Stimulated activated CD8-positive, alpha-beta memory T cell treated with anti-CD3 and anti-CD28 coated beads, Interleukin-4, amount 100 ng/mL, for 24 hours (primary cell): ENCODE data around the gene NHLH2.

Experiments used
- DNase-seq: peaks from one replicate; pipeline ENCODE4 v3.0.0-alpha.2; 2020; ENCODE audit warnings: low read depth

Gene NHLH2

DNA sequence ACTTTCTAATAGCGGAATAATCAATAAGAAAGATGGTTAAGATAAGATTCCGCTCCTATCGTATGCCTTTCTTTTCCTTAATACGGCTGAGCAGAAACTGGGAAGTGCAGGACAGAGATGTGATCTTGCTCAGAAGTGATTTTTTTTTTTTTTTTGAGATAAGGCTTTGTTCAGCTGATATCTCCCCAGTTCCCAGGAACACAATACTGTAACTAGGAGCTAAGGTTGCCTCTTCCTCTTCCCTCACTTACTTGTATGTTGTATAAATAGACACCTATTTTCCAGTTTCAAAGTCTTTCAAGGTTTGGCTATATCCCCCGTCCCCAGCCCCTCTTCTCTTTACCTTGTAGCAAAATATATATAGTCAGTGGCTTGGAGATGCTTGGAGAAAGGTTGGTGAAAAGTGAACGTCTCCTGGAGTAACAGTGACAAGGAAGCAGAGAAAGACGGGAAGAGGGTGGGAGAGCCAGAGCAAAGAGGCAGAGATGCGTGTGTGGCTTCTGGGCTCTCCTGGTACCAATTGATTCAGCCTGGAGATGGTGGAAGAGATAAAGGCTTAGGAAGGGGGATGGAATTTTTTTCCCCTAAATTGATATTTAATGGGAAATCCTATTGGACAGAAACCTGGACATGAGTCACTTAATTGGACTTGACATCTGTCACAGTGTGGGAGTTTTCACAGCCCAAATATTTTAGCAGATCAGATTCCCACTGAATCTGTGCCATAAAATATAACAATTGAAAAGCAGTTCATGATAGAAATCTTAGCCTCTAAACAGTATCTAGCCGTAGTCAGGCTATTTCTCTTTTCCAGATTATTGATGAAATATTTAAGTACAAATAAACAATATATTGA lies at the start of gene NHLH2:
Gene NHLH2 (minus strand): TSS at position 522 of the 856 bp plus-strand sequence. CDS start 2,754 bp downstream, outside the sequence.
- DNase-seq, result no peak

DNA sequence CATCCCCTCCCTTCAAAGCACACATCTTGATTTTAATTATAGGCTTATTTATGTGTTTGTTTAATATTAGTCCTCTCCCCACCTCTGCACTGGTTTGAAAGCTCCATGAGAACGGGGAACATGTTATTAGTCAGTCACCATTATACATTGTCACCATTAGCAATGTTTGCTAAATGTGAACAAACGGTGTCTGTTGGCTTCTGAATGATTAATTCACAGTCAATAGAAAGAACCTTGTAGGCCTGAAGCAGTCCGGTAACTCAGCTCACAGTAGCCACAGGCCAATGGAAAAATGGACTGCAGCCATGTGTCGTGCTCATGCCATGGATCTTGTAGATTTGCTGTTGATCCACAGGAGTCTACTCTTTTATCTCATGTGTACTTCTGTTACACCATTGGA lies 49.7 kb upstream of the NHLH2 start:
- DNase-seq, result no peak

DNA sequence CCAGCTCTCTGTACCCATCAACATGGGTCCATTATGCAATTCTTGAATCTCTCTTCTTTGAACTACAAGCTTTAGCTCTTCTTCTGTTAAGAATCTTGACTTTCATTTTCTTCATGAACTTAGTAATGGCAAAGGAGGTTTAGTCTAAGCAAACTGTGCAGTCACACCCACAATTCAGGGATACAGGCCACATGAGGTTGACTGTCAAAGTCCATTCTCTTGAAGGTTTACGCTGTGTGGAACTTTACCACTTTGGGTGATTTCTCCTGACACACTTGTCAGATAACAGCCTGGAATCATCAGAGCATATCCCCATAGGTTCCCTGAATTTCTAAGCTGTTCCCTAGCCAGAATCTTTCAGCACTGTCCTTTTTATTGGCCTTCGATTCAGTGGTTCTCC lies 48.0 kb upstream of the NHLH2 start:
- DNase-seq, result no peak

DNA sequence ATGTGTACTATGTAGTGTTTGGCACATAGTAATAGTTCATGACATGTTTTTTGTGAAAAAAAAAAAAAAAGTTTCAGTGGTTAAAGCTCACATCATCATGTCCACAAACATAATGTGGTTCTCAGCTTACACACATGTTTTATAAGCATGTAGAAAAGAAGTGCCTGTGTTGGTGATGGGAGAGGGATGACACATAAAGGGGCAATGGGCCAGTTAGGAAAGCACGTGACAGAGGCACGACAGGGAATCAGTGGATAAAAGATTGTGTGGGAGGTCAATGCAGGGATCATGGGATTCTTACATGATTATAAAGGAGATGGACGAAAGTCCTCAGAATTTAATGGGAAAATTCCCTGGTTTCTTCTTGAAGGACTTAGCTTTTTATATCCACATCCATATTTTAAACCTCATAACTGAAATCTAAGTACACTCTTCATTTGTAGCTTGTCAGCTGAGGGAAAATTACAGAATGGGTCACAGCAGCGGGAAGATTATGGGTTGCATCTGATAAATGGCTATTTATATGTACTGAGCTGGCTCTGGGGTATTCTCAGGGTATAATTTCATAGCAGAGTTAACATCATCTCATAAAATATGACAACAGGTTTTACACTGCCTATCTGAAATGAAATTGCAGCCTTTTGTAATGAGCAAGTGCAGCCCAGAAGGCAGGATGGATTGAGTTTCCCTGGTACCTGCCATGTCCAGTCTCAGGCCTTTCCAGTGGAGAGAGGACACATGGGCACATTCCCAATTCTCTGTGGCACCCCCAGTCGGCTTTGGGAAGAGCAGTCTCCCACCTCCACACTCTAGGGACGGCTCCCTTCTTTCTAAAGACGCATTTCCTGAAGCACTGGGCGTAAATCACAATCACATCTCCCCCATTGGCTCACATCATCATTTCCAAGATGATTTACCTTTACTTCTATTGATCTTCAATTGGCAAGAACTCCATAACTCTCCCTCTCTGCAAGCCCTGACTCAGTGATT lies 42.3 kb upstream of the NHLH2 start:
- no peak for DNase-seq

DNA sequence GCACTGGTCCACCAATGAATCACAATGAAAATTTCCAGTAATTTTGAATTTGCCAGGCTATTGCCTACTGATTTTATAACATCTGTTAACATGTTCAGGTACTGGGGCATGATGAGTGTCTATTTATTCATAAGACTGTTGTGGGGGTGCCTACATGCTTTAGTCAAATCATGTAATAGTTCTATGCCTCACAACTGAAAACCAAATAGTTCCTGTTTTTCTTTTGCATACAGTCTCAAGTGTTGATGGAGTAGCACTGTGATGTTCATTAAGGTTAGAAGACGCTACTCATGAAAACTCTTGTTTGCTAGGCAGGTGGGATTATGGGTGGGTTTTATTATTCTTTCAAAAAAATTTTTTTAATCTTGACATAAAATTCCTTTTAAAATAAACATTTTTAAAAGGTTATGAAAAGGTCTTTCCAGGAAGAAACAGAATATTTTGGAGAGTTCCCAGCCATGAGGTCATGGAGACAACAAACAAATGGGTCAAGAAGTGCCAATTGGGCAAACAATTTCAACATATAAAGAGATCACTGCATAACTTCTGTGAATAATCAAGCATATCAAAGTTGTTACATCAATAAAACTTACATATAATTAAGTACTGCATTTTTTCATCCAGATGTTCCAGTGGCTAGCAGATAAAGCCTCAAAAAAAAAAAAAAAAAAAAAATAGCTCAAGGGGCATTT lies 40.2 kb upstream of the NHLH2 start:
- DNase-seq, result no peak

DNA sequence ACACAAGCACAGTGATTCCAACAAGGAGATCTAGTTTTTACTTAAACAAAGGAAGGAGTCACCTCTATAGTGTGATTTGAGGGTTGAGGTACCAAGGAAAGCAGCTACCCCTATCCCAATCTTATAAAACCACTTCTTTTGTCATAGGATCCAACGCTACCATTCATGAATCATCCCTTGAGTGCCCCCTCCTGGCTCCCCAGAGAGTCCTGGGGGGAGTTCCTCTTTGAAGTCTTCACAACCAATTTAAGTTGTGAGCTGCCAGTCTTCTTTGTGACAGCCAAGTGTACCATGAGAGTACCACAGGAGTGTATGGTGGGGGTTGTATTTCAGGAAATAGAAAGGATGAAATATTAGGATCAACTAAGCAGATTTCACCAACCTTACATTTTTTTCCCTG lies 39.1 kb upstream of the NHLH2 start:
- DNase-seq, result no peak

DNA sequence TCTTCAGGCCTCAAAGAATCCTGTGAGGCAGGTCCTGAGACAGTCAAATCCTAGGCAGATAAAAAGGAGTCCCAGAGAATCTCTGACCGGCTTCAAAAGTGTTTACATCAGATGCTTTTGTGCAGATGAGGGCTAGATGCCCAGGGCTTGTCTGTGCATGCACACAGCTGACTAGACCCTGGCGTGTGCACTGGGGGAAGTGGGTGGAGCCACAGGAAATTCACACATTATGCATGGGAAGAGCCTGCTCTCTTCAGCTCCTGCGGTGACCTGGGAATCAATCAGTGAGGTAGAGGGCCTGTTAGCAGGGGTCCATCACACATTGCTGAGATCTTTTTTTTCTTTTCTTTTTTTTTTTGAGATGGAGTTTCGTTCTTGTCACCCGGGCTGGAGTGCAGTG lies 36.6 kb upstream of the NHLH2 start:
- DNase-seq, result no peak

DNA sequence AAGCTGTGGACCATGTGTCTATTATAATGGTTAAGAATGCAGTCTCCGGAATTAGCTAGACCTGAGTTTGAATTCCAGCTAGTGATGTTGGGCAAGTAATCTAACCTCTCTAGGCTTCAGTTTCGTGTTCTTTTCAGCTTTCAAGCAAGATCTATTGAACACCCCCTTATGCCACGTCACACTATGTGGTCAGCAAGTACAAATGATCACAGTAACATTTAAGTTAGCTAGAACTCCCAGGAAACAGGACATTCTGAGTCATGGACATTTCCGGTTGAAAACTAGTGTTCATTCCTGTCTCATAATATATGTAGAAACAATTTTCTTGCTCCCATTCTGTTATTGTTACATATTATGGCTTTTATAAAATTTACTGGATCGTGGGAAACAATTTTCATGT lies 34.0 kb upstream of the NHLH2 start:
- DNase-seq, result no peak

DNA sequence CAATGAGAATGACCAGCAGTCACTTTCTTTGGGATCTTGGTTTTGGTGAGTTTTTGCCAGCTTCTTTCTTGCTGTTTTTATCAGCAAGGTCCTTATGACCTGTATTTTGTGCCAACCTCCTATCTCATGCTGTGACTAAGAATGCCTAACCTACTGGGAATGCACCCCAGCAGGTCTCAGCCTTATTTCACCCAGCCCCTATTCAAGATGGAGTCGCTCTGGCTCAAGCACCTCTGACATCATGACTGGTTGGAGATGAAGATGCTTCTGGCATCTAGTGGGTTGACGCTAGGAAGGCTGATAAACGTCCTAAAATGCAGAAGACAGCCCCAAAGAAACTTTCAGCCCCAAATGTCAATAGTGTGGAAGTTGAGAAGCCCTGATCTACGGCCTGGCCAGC lies 33.6 kb upstream of the NHLH2 start:
- DNase-seq, result no peak

DNA sequence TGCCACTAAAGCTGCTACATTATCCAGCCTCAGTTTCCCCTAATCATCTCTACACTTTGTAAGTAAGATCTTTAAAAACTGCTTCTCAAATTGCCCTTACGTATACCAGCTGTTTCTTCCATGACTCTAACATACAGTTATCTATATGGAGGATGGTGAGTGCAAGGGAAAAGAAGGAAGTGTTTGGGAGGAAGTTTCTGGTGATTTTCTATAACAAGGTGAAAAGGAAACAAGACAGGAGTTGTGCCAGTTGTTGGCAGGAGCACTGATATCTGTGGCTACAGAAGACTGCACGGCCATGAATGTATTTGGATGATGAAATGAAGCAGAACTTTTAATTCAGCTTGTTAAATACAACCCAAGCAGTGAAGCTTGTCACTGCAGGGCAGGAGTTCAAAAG lies 32.3 kb upstream of the NHLH2 start:
- DNase-seq, result no peak

DNA sequence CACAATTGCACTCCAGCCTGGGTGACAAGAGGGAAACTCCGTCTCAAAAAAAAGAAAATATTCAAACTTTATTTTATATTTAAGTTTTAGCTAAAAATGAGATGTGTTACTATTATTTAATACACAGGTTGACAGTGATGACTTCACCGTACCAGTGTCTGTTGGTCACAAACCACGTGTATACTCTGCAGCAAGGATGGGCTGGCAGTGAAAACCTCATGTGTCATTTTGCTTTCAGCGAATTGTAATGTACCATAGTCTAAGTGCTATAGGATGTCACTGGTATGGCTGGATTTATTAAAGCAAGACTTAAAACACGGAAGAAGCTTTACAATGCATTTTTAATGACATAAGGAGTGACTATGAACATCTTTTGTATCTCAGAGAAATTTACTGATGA lies 28.1 kb upstream of the NHLH2 start:
- no peak for DNase-seq

DNA sequence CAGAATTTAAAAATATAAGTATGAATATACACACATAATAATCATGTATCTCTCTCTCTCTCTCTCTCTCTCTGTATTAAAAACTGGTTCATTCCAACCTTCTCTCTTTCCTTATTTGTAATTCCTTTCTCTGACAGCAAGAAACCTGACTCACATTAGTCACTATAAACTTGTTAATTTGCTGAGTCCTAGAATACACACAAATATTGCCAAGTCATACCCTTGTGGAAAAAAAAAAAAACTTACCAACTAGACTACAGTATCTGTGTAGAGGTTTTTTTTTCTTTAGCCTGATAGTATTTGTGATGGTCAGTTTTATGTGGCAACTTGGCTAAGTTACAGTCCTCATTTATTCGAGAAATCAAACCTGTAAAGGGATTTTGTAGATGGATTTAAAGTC lies 26.3 kb upstream of the NHLH2 start:
- no peak for DNase-seq

DNA sequence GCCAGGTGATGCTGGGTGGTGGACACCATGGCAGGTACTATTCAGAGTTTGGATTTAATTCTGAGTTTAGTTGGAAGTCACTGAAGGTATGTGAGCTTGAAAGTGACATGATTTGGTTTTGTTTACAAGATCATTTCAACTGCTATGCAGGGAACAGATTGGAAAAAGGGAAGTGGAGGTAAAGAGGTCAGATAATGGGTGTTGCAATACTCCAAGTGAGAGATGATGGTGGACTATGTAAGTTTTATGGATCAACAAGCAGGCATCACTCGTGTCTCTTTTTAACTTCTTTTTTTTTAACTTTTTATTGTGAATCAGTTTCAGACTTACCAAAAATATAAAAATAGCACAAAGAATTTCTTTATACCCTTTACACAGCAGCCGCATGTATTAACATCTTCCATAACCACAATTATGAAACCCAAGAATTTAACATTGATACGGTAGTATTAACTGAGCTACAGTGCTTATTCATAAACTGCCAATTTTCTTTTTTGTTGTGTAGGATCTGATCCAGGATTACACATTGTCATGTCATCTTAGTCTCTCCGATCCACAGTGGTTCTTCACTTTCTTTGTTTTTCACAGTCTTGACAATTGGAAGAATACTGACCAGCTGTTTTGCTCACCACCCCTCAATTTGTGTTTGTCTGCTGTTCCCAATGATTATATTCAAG lies 24.9 kb upstream of the NHLH2 start:
- DNase-seq, result no peak

DNA sequence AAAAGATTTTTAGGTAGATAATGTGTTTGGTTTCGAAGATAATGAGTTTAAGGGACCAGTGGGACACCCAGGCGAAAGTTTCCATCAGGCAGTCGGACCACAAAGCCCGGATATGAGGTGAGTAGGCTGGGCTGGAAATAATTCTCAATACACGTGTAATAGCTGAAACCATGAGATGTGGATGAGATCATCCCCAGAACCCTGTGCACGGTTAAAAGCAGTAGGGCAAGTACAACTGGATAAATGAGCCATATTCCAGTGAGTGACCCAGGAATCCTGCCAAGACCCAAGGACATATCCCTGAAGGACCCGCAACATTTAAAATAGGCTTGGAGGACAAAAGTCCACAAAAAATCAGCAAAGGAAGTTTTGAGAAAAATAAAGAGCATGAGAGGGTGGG lies 21.5 kb upstream of the NHLH2 start:
- DNase-seq, result no peak

DNA sequence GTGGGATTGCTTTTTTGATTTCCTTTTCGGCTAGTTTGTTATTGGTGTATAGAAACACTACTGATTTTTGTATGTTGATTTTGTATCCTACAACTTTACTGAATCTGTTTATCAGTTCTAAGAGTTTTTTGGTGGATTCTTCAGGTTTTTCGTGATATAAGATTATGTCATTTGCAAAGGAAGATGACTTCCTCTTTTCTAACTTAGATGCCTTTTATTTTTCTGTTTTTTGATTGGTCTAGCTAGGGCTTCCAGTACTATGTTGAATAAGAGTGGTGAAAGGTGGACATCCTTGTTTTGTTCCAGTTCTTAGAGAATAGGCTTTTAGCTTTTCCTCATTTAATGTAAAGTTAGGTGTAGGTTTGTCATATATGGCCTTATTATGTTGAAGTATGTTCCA lies 13.1 kb upstream of the NHLH2 start:
- no peak for DNase-seq

DNA sequence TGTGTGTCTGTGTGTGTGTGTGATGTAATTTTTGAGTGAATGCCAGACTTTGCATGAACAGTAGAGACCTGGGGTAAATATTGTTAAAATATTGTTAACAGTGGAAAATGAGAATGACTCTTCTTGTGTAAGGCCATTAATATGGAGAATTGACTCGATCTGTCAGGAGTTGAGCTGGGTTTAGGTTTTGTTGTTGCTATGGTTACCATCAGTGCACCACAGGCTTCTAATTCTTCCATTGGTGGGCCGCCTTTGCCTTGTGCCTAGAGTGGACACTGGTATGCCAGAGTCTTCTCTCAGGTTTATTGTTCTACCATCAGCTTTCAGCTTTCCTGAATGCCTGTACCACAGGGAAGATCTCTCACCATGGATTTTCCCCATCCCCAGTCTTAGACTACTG lies 10.0 kb upstream of the NHLH2 start:
- no peak for DNase-seq

DNA sequence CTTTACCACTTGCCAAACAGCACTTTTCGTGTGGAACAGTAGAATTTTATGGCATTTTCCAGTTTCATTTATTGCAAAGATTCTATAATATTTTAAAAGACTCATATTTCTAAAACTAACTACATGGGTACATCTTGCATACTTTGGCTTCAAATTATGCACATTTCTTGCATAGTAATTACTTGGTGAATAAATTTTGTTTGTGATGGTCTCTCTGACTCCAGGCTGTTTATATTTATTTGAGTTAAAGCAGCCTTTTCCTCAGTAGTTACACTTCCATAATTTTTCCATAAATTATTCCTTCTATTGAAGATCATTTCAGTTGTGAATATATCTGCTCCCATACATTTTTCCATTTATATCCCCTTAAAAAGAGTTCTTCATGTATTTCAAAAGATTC lies 6.9 kb upstream of the NHLH2 start:
- no peak for DNase-seq

DNA sequence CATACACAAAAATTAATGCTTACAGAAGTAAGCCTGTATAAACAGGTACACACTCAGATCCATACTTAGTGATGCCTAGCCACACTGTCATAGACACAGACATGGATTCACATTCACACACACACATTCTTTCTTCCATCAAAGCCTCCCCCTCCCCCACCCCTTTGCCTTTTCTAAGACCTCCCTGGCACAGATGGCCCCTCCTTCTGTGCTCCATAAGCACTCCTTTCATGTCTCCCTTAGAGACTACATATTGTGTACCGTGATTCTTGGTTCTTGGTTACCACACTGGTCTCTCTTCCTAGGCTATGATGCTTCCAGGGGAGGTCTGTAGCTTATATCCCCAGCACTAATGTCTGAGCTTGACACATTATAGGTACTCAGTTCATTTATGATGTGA lies 2.0 kb upstream of the NHLH2 start:
- DNase-seq, result no peak

DNA sequence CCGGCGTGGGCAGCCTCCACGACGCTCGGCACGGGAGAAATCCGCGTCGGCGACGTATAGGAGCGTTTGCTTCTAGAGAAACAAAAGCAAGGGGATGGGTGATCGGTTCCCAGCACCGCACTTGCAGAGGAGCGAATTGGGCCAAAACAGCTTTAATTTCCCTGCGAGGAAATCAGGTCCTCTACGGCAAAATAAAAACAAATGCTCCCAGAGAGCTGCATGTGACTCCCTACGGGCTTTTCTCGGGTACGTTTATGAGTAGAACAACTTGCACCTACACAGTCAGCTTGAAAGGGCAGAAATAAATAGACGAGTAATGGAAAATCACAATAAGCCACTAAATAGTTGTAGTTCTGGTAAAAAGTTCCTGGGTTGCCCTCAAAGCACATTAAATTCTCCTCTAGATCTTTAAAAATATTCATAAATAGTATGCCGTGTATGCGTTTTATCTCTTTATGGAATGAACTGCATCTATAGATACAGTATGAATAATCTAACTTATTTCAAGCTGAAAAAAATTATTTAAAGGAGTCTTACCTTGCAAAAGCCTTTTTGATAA lies 1.2 kb downstream of the NHLH2 start:
- no peak for DNase-seq

DNA sequence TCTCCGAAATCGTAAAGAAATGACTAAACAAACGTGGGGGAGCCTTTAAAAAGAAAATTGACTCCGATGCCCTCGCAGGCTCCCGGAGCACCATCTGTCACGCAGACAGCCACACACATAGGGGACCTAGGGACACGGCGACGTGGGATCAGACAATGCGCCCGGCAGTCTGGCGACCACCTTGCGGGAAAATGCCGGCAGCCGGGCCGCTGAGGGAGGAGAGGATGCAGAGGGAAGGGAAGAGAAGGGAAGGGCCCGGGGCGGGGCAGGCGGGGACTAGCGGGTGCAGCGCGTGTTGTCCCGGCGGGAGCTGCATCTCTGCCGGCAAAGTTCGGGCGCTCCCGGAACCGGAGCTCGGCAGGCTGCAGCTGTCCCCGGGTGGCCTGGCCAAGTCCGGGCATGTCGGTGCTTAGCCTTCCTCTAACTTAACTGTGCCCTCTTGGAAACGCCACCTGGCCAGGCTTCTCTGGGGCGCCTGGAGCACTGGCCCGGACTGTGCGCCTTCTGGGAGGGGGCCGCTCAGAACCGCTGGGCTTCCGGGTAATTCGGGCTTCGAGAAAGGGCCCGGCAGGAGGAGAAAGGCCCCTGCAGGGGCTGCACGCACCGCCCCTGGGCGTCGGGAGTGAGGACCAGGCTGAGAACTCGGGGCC lies 1.8 kb downstream of the NHLH2 start:
- DNase-seq, result no peak

DNA sequence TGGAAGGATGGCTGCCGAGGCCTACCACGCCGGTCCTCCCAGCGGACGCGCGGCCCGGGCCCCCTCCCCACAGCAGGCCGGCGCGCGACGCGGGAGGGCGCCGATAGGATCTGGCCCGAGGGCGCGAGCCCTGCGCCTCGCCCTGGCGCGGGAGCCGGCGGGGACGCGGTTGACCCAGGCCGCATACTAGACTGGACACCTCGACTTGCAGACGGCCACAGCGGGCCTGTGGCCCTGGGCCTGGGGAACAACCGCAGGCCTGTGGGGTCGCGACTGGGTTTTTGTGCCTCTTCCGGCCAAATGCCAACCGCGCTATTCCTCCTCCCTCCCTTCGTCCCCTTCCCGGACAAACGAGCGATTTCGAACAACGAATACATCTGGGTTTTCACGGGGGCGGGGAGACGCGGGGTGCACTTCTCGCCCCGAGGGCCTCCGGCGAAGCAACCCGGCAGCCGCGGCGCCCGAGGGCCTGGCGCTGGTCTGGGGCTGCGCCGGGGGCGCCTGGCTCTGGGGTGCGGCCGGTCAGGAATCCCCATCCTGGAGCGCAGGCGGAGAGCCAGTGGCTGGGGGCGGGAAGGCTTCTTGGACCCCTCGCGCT lies 2.4 kb downstream of the NHLH2 start:
- no peak for DNase-seq
